GM12878 (cell line): ENCODE measurements around the gene OTOS.

ENCODE experiments used
- ATF3 ChIP-seq: IDR thresholded peaks from 2 replicates; pipeline ENCODE4 v1.6.1; 2011; ENCODE audit warnings: low read depth, mild to moderate bottlenecking, low read length, moderate library complexity, borderline replicate concordance; ENCODE audit errors: extremely low read depth
- BHLHE40 ChIP-seq, 2 experiments: fragments of 450-650 bp in 1 of 2; IDR thresholded peaks; 2 replicates each; pipeline ENCODE4 v1.6.1; 2011 to 2017; ENCODE audit warnings: low read depth in 2 of 2, borderline replicate concordance in 1 of 2, improper control_type of control experiment in 1 of 2, low read length in 1 of 2, mild to moderate bottlenecking in 1 of 2
- CTCF ChIP-seq, 3 experiments: IDR thresholded peaks in 2 of 3; conservative IDR thresholded peaks in 1 of 3; 2 replicates each; pipeline ENCODE4 v1.5.1; 2011; ENCODE audit warnings: low read depth in 3 of 3, low read length in 3 of 3, mild to moderate bottlenecking in 3 of 3, control low read depth in 2 of 3, moderate library complexity in 2 of 3, inconsistent platforms in 1 of 3, mixed read lengths in 1 of 3; ENCODE audit not compliant: control insufficient read depth in 2 of 3, insufficient read depth in 1 of 3; ENCODE audit errors: extremely low read depth in 1 of 3
- PAX5 ChIP-seq: IDR thresholded peaks from 2 replicates; pipeline ENCODE4 v1.6.1; 2011; ENCODE audit warnings: low read depth, low read length, borderline replicate concordance
- POLR2A ChIP-seq: IDR thresholded peaks from 2 replicates; pipeline ENCODE4 v1.6.1; 2011; ENCODE audit warnings: low read depth, mild to moderate bottlenecking, low read length
- POLR2AphosphoS2 ChIP-seq: IDR thresholded peaks from 2 replicates; pipeline ENCODE4 v1.6.1; 2011; ENCODE audit warnings: low read depth, mild to moderate bottlenecking, low read length, improper control_type of control experiment, moderate library complexity
- POLR2AphosphoS5 ChIP-seq: IDR thresholded peaks from 2 replicates; pipeline ENCODE4 v1.6.1; 2011; ENCODE audit warnings: mild to moderate bottlenecking, low read length, inconsistent platforms
- RAD21 ChIP-seq: IDR thresholded peaks from 2 replicates; pipeline ENCODE4 v1.6.1; 2011; ENCODE audit warnings: mild to moderate bottlenecking, low read depth, low read length, moderate library complexity; ENCODE audit not compliant: insufficient read depth
- SIN3A ChIP-seq: IDR thresholded peaks from 2 replicates; pipeline ENCODE4 v1.6.1; 2012; ENCODE audit warnings: low read depth, low read length, improper control_type of control experiment
- SUZ12 ChIP-seq: fragments of 200-600 bp; sonication (generic); IDR thresholded peaks from one replicate; pipeline ENCODE4 v1.6.1; 2018; ENCODE audit warnings: antibody characterized with exemption, mild to moderate bottlenecking; ENCODE audit not compliant: unreplicated experiment
- TAF1 ChIP-seq: IDR thresholded peaks from 2 replicates; pipeline ENCODE4 v1.6.1; 2011; ENCODE audit warnings: mild to moderate bottlenecking, low read depth, low read length, borderline replicate concordance
- USF2 ChIP-seq: IDR thresholded peaks from 2 replicates; pipeline ENCODE4 v1.6.1; 2011; ENCODE audit warnings: low read depth, low read length, improper control_type of control experiment, borderline replicate concordance
- ZZZ3 ChIP-seq: IDR thresholded peaks from 2 replicates; pipeline ENCODE4 v1.6.1; 2011; ENCODE audit warnings: low read depth; ENCODE audit not compliant: control insufficient read depth, insufficient read length

- TF ChIP-seq TAF1 (no peak), POLR2AphosphoS2 (no peak), POLR2A (no peak), CTCF (IDR thresholded peaks at IDR 0.05 in 2 of 3, conservative IDR thresholded peaks at IDR 0.05 in 1 of 3; ENCODE audit: control insufficient read depth in 2 of 3, extremely low read depth in 1 of 3, insufficient read depth in 1 of 3, low read depth in 3 of 3, low read length in 3 of 3) (no peak), ATF3 (no peak), SIN3A (no peak), PAX5 (no peak), ZZZ3 (no peak), BHLHE40 (IDR thresholded peaks at IDR 0.05; ENCODE audit: borderline replicate concordance in 1 of 2, low read depth in 2 of 2, low read length in 1 of 2) (no peak), SUZ12 (no peak), RAD21 (no peak), USF2 (no peak), POLR2AphosphoS5 (no peak)
Observed at GRCh38 chr2:240144649-240145261, 4.3 kb upstream of the OTOS start.
